ENCODE data around the gene OXTR.
"Not testable (repeated sequence)": the region's sequence is repeated elsewhere in the genome, so short reads cannot be mapped to it uniquely, and the experiment has no call there.

Gene OXTR

GRCh38 chr3:8739757-8740504 lies 29.5 kb downstream of the OXTR start:
- DNase-seq: no peak

GRCh38 chr3:8738639-8739038 lies 30.8 kb downstream of the OXTR start:
- no peak for DNase-seq

- no peak for DNase-seq
Measured at GRCh38 chr3:8737823-8738222, 31.6 kb downstream of the OXTR start.

- no peak for DNase-seq
Measured at GRCh38 chr3:8737301-8737700, 32.1 kb downstream of the OXTR start.

- no peak for DNase-seq
Measured at GRCh38 chr3:8736436-8736835, 33.0 kb downstream of the OXTR start.

- DNase-seq: no peak
Measured at GRCh38 chr3:8734908-8735307, 34.5 kb downstream of the OXTR start.

GRCh38 chr3:8734137-8734878 lies 35.1 kb downstream of the OXTR start:
- DNase-seq: no peak

GRCh38 chr3:8733332-8734094 lies 35.9 kb downstream of the OXTR start, which contains the start of gene CAV3:
Gene CAV3, plus strand, starts transcription at chr3:8733802. Its CDS starts 75 bp downstream, at chr3:8733877.
- no peak for DNase-seq

GRCh38 chr3:8732413-8732812 lies 37.0 kb downstream of the OXTR start:
- DNase-seq: no peak

GRCh38 chr3:8730656-8731055 lies 38.8 kb downstream of the OXTR start:
- DNase-seq: no peak

GRCh38 chr3:8729479-8729878 lies 39.9 kb downstream of the OXTR start:
- DNase-seq: no peak

- DNase-seq: no peak
Measured at GRCh38 chr3:8727605-8728512, 41.6 kb downstream of the OXTR start.

GRCh38 chr3:8724108-8724752 lies 45.2 kb downstream of the OXTR start:
- DNase-seq: no peak

GRCh38 chr3:8723612-8724011 lies 45.8 kb downstream of the OXTR start:
- DNase-seq: no peak

GRCh38 chr3:8722808-8723207 lies 46.6 kb downstream of the OXTR start:
- DNase-seq: no peak

GRCh38 chr3:8715757-8716156 lies 53.7 kb downstream of the OXTR start:
- DNase-seq: not testable (repeated sequence)

- no peak for DNase-seq
Measured at GRCh38 chr3:8713901-8714759, 55.3 kb downstream of the OXTR start.

GRCh38 chr3:8712908-8713255 lies 56.5 kb downstream of the OXTR start:
- no peak for DNase-seq

GRCh38 chr3:8712045-8712907 lies 57.1 kb downstream of the OXTR start:
- DNase-seq: no peak

Data from GDM1 (cell line).